ENCODE results near the gene WIPF3.

WIPF3 gene

GRCh38 chr7:29797112-29797944, 9.0 kb upstream of the WIPF3 start:
- TF ChIP-seq CSDC2 (CRISPR knock-in tag; IDR thresholded peaks at IDR 0.05) (no peak), ZNF8 (CRISPR knock-in tag; IDR thresholded peaks at IDR 0.05) (no peak), TSHZ2 (CRISPR knock-in tag; IDR thresholded peaks at IDR 0.05) (no peak), ZFP3 (CRISPR knock-in tag; IDR thresholded peaks at IDR 0.05) (no peak), ARNTL (CRISPR knock-in tag; IDR thresholded peaks at IDR 0.05; ENCODE audit: borderline replicate concordance, low read depth) (no peak), OSR1 (CRISPR knock-in tag; IDR thresholded peaks at IDR 0.05) (no peak), CREB5 (CRISPR knock-in tag; IDR thresholded peaks at IDR 0.05; ENCODE audit: low read depth) (no peak), SNAI2 (CRISPR knock-in tag; IDR thresholded peaks at IDR 0.05) (no peak), ZNF565 (CRISPR knock-in tag; conservative IDR thresholded peaks at IDR 0.05; ENCODE audit: low read depth) (no peak), POU6F1 (CRISPR knock-in tag; IDR thresholded peaks at IDR 0.05; ENCODE audit: borderline replicate concordance, low read depth) (no peak), BACH2 (CRISPR knock-in tag; IDR thresholded peaks at IDR 0.05; ENCODE audit: borderline replicate concordance) (no peak)
- TF ChIP-seq, protein P1, sequence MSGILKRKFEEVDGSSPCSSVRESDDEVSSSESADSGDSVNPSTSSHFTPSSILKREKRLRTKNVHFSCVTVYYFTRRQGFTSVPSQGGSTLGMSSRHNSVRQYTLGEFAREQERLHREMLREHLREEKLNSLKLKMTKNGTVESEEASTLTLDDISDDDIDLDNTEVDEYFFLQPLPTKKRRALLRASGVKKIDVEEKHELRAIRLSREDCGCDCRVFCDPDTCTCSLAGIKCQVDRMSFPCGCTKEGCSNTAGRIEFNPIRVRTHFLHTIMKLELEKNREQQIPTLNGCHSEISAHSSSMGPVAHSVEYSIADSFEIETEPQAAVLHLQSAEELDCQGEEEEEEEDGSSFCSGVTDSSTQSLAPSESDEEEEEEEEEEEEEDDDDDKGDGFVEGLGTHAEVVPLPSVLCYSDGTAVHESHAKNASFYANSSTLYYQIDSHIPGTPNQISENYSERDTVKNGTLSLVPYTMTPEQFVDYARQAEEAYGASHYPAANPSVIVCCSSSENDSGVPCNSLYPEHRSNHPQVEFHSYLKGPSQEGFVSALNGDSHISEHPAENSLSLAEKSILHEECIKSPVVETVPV (CRISPR knock-in tag; IDR thresholded peaks at IDR 0.05): no peak

GRCh38 chr7:29798422-29798821, 7.9 kb upstream of the WIPF3 start:
- no peak for TF ChIP-seq TSHZ2 (CRISPR knock-in tag; IDR thresholded peaks at IDR 0.05)
- no peak for TF ChIP-seq ZFP3 (CRISPR knock-in tag; IDR thresholded peaks at IDR 0.05)
- no peak for TF ChIP-seq ARNTL (CRISPR knock-in tag; IDR thresholded peaks at IDR 0.05; ENCODE audit: borderline replicate concordance, low read depth)
- TF ChIP-seq SNAI2 (CRISPR knock-in tag; IDR thresholded peaks at IDR 0.05): no peak
- no peak for TF ChIP-seq CREB5 (CRISPR knock-in tag; IDR thresholded peaks at IDR 0.05; ENCODE audit: low read depth)
- TF ChIP-seq GLIS3 (CRISPR knock-in tag; IDR thresholded peaks at IDR 0.05): no peak
- TF ChIP-seq, protein P2, sequence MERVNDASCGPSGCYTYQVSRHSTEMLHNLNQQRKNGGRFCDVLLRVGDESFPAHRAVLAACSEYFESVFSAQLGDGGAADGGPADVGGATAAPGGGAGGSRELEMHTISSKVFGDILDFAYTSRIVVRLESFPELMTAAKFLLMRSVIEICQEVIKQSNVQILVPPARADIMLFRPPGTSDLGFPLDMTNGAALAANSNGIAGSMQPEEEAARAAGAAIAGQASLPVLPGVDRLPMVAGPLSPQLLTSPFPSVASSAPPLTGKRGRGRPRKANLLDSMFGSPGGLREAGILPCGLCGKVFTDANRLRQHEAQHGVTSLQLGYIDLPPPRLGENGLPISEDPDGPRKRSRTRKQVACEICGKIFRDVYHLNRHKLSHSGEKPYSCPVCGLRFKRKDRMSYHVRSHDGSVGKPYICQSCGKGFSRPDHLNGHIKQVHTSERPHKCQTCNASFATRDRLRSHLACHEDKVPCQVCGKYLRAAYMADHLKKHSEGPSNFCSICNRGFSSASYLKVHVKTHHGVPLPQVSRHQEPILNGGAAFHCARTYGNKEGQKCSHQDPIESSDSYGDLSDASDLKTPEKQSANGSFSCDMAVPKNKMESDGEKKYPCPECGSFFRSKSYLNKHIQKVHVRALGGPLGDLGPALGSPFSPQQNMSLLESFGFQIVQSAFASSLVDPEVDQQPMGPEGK (CRISPR knock-in tag; IDR thresholded peaks at IDR 0.05; ENCODE audit: borderline replicate concordance): no peak
- TF ChIP-seq ZNF8 (CRISPR knock-in tag; IDR thresholded peaks at IDR 0.05): no peak
- no peak for TF ChIP-seq ZNF70 (CRISPR knock-in tag; IDR thresholded peaks at IDR 0.05)
- no peak for TF ChIP-seq CSDC2 (CRISPR knock-in tag; IDR thresholded peaks at IDR 0.05)

More at GRCh38 chr7:29797112-29797944, 9.0 kb upstream of the WIPF3 start:
- no peak for ATAC-seq

More at GRCh38 chr7:29798422-29798821, 7.9 kb upstream of the WIPF3 start:
- no peak for ATAC-seq

All from SK-N-SH treated with all-trans-retinoic acid at 6 μM for 48 hours (cell line).